Mammary epithelial cell (primary cell): ENCODE data around the gene NEU4.

ENCODE experiments used
- CTCF ChIP-seq, 2 donors: IDR thresholded peaks in 1 of 2; conservative IDR thresholded peaks in 1 of 2; 2 replicates each; pipeline ENCODE4 v1.5.1; 2011 to 2012; ENCODE audit warnings: inconsistent platforms in 2 of 2, low read length in 2 of 2, mild to moderate bottlenecking in 2 of 2, control low read depth in 1 of 2, low read depth in 1 of 2; ENCODE audit not compliant: insufficient read depth in 1 of 2; ENCODE audit errors: extremely low read depth in 1 of 2
- EZH2 ChIP-seq: IDR thresholded peaks from 2 replicates; pipeline ENCODE4 v1.6.1; 2012; ENCODE audit warnings: low read length, inconsistent platforms, borderline replicate concordance

- no peak for TF ChIP-seq CTCF (conservative IDR thresholded peaks at IDR 0.05 in 1 of 2, IDR thresholded peaks at IDR 0.05 in 1 of 2; ENCODE audit: extremely low read depth in 1 of 2, insufficient read depth in 1 of 2, low read depth in 1 of 2, low read length in 2 of 2)
- no peak for TF ChIP-seq EZH2
Measured at GRCh38 chr2:241774419-241775222, 34.4 kb upstream of the NEU4 start.
